Heart left ventricle (tissue), 13 donors: ENCODE results near the gene ZDHHC24.

Experiments
- POLR2A ChIP-seq, 2 donors: fragments of 450-650 bp; IDR thresholded peaks; one replicate each; pipeline ENCODE4 v1.6.1; 2017; ENCODE audit warnings: antibody characterized with exemption in 2 of 2, mild to moderate bottlenecking in 2 of 2, moderate library complexity in 2 of 2
- TF ChIP-seq, protein P1 (sequence below), 12 donors: fragments of 200-600 bp; sonication (generic) in 4 of 12; IDR thresholded peaks; one replicate each; pipeline versions ENCODE4 v1.5.0 to v1.8.0; 2018 to 2022; ENCODE audit warnings: antibody characterized with exemption in 12 of 12, mild to moderate bottlenecking in 5 of 12
- donor health status: ischemic (EF 13 %, LVEDD 7.1; RV severe dilation, severe dysfunction).
- donor health status: DM: no; HTN: yes; CAD: no.
- donor health status: DM: no; HTN: no; CAD: no.
- donor health status: ischemic (EF 25% LVEDD 6.9; RV normal size, moderate dysfunction).
- donor health status: ischemic (EF 25% LVEDD 5.7; RV mildly dilated, moderate dysfunction).
- donor health status: ischemic (EF 35%, LVEDD 5.7; RV mildly dilated, moderate dysfunction).
- donor health status: nonischemic (EF 11% LVEDD 7.7; RV severe dilation, severe dysfunction).
- donor health status: DM: yes; HTN: yes; CAD: no.
- donor health status: PGD.
- donor health status: ischemic (EF 29% LVEDD 5.4; RV normal size, mild dysfunction).
- donor health status: nonischemic (EF 23%, LVEDD 6.1; RV moderate dilation, normal function).

DNA sequence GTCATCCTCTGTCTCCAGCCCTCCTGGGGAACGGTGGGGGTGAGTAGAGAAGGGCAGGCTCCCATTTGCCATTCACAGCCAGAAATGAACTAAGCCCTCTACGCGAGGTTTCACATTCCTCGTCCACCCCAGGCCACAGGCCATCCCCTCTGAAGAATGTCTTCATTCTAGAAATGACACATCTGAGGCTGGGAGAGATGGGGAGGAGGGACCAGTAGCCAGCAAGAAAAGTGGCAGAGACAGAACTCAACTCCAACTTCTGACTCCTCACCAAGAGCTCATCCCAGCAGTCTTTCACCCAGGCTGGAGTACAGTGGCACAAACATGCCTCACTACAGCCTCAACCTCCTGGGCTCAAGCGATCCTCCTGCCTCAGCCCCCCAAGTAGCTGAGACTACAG, 19.1 kb upstream of the ZDHHC24 start:
- TF ChIP-seq, protein P1, sequence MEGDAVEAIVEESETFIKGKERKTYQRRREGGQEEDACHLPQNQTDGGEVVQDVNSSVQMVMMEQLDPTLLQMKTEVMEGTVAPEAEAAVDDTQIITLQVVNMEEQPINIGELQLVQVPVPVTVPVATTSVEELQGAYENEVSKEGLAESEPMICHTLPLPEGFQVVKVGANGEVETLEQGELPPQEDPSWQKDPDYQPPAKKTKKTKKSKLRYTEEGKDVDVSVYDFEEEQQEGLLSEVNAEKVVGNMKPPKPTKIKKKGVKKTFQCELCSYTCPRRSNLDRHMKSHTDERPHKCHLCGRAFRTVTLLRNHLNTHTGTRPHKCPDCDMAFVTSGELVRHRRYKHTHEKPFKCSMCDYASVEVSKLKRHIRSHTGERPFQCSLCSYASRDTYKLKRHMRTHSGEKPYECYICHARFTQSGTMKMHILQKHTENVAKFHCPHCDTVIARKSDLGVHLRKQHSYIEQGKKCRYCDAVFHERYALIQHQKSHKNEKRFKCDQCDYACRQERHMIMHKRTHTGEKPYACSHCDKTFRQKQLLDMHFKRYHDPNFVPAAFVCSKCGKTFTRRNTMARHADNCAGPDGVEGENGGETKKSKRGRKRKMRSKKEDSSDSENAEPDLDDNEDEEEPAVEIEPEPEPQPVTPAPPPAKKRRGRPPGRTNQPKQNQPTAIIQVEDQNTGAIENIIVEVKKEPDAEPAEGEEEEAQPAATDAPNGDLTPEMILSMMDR (IDR thresholded peaks at IDR 0.05) = no peak
- no peak for TF ChIP-seq POLR2A (IDR thresholded peaks at IDR 0.05)
